Measurements from ENCODE around the gene ELP4. TPM values are rescaled to one million over a fixed set of nuclear protein-coding genes. Genes with fewer than 3 reads are reported as not detected.

The ELP4 gene
- total RNA-seq, 1 donor from 2014 or later: 37.1 TPM

DNA sequence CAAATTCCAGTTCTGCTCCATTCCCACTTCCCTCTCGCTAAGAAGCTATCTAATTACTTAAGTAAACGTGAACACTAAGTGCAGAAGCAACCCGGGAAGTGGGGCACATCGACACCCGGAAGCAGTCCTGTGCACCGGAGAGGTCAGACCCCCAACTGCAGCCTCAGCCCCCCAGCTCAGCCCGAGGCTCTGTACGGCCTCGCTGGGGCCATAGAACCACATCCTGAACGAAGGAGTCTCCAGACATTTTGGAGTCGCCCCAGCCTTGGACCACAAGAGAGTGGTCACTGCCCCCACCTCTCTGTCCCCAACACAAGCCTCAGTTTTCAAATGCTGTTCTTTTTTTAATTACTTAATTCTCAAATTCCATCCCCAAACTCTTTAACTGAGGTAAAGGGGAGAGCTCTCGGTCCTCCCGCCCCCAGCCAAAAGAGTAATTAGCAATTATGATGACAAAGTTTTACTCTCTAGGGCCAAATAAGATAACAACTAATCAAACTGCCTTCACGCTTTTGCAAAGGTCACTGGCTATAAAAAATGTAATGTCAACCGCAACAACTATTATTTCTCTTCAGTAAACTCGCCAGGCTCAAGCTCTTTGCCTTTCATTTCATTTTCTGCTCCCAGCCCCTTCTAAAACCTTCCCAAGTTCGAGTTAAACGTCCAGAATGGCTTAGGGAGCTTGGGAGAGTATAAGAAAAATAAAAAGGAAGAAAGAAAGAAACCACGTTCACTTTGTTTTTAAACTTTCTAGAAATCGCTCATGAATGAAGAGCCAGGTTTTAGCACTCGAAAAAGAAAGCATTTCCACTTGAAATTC is 299.4 kb downstream of the ELP4 start:
- Histone ChIP-seq H3K9me3 (no peaks in the 10 kb centered on the region), H3K27me3 (peaks cover 75% of the 10 kb centered on the region), H3K4me3 (no peak overlapping the region), H3K27ac (no peak overlapping the region), H3K4me1 (peaks cover 20 to 43% of the 10 kb centered on the region in 2 donors), H3K36me3 (no peaks in the 10 kb centered on the region)
- intact Hi-C loops (cut with DNase I): no loop called here
- no peak for DNase-seq (ENCODE audit: low spot score in 2 of 2)
- TF ChIP-seq, protein P1, sequence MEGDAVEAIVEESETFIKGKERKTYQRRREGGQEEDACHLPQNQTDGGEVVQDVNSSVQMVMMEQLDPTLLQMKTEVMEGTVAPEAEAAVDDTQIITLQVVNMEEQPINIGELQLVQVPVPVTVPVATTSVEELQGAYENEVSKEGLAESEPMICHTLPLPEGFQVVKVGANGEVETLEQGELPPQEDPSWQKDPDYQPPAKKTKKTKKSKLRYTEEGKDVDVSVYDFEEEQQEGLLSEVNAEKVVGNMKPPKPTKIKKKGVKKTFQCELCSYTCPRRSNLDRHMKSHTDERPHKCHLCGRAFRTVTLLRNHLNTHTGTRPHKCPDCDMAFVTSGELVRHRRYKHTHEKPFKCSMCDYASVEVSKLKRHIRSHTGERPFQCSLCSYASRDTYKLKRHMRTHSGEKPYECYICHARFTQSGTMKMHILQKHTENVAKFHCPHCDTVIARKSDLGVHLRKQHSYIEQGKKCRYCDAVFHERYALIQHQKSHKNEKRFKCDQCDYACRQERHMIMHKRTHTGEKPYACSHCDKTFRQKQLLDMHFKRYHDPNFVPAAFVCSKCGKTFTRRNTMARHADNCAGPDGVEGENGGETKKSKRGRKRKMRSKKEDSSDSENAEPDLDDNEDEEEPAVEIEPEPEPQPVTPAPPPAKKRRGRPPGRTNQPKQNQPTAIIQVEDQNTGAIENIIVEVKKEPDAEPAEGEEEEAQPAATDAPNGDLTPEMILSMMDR (IDR thresholded peaks at IDR 0.05): no peak

DNA sequence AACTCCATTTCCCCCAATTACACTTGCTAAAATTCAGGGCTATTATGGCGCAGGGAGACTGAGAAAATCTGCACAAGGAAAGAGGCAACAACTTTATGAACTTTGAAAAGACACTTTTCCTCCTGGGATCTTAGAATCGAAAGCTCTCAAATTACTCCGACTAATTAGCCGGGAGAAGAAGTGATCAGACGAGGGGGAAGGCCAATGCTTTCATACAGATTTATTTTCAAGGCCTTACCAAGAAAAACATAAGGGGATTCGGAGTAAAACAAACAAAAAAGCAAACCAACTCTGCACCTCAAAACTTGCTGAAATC is 299.9 kb downstream of the ELP4 start:
- Histone ChIP-seq H3K36me3 (no peaks in the 10 kb centered on the region), H3K27ac (no peak overlapping the region), H3K4me1 (peaks cover 20 to 49% of the 10 kb centered on the region in 2 donors), H3K27me3 (peaks cover 75% of the 10 kb centered on the region), H3K9me3 (no peaks in the 10 kb centered on the region), H3K4me3 (peak overlapping the region; percentile 48 to 63)
- TF ChIP-seq, protein P1 (IDR thresholded peaks at IDR 0.05): no peak
- intact Hi-C loops (cut with DNase I): no loop called here
- DNase-seq (ENCODE audit: low spot score in 2 of 2): no peak

DNA sequence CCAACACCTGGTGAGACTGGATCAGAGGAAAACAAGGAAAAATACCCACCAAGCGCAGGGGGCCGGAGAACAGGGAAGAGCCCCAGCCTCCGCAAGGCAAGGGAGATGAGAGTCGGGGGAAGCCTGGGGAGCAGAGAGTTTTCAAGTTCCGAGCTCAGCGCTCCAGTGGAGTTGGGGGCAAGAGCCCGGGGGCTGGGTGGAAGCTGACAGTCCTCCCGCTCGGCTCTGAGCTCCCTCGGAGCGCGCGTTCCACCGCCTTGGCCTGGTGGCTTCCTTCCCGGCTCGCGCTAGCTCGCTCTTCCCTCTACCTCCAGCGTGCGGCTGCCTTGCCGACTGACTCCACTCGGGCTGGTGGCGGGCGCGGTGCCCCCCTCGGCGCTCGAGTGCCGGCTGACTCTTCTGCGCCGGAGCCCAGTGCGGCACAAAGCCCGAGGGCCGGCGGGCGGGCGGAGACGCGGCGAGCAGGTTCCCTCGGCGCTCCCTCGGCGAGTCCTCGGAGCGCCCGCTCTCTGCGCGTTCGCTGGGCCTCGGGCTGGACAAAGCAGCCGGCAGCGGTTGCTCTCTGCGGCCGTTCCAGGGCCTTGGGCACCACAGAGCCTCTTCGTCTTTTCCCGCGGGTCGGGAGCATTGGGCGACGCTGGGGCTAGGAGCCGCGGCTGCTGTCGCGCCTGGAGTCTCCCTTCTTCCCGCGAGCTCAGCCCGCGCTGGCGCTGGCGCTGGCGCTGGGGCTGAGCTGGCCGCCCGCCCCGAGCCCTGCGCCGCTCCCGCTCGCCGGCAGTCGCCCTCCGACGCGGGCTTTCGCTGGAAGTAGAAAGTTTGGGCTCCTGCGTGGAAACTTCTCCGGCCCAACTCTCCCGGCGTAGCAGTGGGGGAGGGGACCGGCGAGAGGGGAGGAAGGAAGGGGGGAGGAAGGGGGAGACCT is 300.6 kb downstream of the ELP4 start:
- peaks cover 76% of the 10 kb centered on the region for H3K27me3 ChIP-seq

DNA sequence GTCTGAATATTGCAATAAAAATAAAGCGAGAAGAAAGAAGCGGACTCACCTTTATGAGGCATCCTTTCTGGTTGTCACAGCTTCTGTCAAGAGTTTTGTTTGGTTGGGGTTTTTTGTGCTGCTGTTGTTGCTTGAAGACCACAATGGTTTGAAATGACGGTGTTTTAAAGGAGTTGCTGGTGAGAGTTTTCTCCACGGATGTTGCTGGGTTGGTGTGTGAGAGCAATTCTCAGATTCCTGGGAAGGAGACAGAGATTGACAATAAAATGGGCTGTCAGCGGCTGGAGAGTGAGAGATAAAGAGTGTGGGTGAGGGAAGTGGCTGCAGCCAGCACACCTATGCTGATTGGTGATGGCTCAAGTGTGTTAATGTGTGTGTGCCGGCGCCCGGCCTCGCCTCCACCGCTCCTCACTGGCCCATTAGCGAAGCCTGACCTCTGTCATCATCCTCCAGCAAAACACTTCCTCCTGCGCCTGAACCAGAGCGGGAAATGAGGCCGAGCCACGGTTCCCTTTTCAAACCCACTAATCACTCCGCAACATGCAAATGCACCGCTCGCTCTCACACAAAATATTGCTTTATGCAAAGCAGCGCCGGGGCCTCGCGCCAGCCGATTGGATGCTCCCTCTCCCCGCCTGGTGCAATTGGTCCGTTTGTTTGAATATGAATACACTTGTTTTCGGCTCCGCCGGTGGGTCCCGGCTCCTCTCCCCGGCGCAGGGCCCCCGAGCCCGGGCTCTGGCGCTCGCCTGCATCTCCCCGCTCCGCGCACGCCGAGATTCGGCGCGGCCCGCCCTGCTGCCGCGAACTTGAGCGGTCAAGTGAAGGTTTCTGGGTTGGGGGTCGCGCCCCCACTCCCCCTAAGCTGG is 301.4 kb downstream of the ELP4 start, which contains the start of gene PAX6:
PAX6 (minus strand) TSS at position 544 of the 869 bp plus-strand sequence. CDS start 4,911 bp downstream, outside the sequence.
- Histone ChIP-seq H3K27me3 (peaks cover 76% of the 10 kb centered on the region), H3K36me3 (no peaks in the 10 kb centered on the region), H3K27ac (no peak within 1 kb of the TSS), H3K4me1 (peaks cover 20 to 59% of the 10 kb centered on the region in 2 donors), H3K4me3 (peak within 1 kb of the TSS; percentile 48 to 63), H3K9me3 (no peaks in the 10 kb centered on the region)
- intact Hi-C loops (cut with DNase I): loop anchor here (10.0 kb wide), 1 partner anchor 274 kb away; no protein-coding TSS in a partner anchor
- peak; percentile 33 to 74 for DNase-seq (ENCODE audit: low spot score in 2 of 2)
- TF ChIP-seq, protein P1 (IDR thresholded peaks at IDR 0.05): no peak

More for the DNA sequence above, 300.6 kb downstream of the ELP4 start:
- no peak overlapping the region for H3K27ac ChIP-seq
- no peak for DNase-seq (ENCODE audit: low spot score in 2 of 2)
- intact Hi-C loops (cut with DNase I): loop anchor here (10.0 kb wide), 1 partner anchor 275 kb away; no protein-coding TSS in a partner anchor
- H3K4me1 ChIP-seq: peaks cover 20 to 53% of the 10 kb centered on the region in 2 donors
- H3K36me3 ChIP-seq: no peaks in the 10 kb centered on the region
- peak overlapping the region; percentile 48 to 63 for H3K4me3 ChIP-seq
- TF ChIP-seq, protein P1 (IDR thresholded peaks at IDR 0.05): no peak
- H3K9me3 ChIP-seq: no peaks in the 10 kb centered on the region
